ENCODE data around the gene STK11.

Gene STK11

GRCh38 chr19:1276628-1277022 is 71.0 kb downstream of the STK11 start:
- Histone ChIP-seq H2BK12ac (ENCODE audit: low read length) (no peak overlapping the region), H3K36me3 (ENCODE audit: control insufficient read depth in 1 of 2, insufficient read depth in 2 of 2, low read length in 2 of 2) (peaks cover 43% of the 10 kb centered on the region in 2 experiments), H3K79me1 (ENCODE audit: low read length) (peaks cover 12% of the 10 kb centered on the region), H4K91ac (ENCODE audit: low read depth, low read length) (no peak overlapping the region), H3K14ac (ENCODE audit: low read length) (no peak overlapping the region), H3K9me3 (ENCODE audit: insufficient read depth, low read depth, low read length) (no peaks in the 10 kb centered on the region), H3K18ac (ENCODE audit: low read length) (no peak overlapping the region), H4K8ac (ENCODE audit: low read depth, low read length) (no peak overlapping the region), H4K12ac (ENCODE audit: low read depth, low read length) (peak overlapping the region; percentile 9), H3K4me1 (ENCODE audit: control insufficient read depth in 1 of 2, insufficient read depth in 2 of 2, low read length in 2 of 2) (peaks cover 17 to 18% of the 10 kb centered on the region in 2 experiments), H2AK5ac (ENCODE audit: low read length) (no peak overlapping the region), H2BK5ac (ENCODE audit: low read depth, low read length, poor library complexity) (no peak overlapping the region), H3K4ac (ENCODE audit: low read depth, low read length) (peak overlapping the region; percentile 4), H3K27me3 (ENCODE audit: insufficient read depth, low read length) (no peaks in the 10 kb centered on the region), H2AFZ (ENCODE audit: insufficient read depth, low read length, poor library complexity) (no peak overlapping the region), H3K9ac (ENCODE audit: low read length) (no peak overlapping the region), H3K4me3 (ENCODE audit: low read depth, low read length) (no peak overlapping the region), H3K79me2 (ENCODE audit: control insufficient read depth, insufficient read depth, low read length, poor library complexity) (peaks cover 10% of the 10 kb centered on the region), H2BK120ac (ENCODE audit: insufficient read depth, low read length, poor library complexity) (no peak overlapping the region), H3K27ac (ENCODE audit: low read depth, low read length) (no peak overlapping the region), H3K23ac (ENCODE audit: low read length) (no peak overlapping the region), H3K4me2 (ENCODE audit: low read length) (no peak overlapping the region)
- WGBS (ENCODE audit: extremely low coverage, insufficient coverage, insufficient read length): no CpG with 5 or more reads among the region's 10 CpGs
- no peak for DNase-seq

- H3K79me2 ChIP-seq (ENCODE audit: control insufficient read depth, insufficient read depth, low read length, poor library complexity): peaks cover 10% of the 10 kb centered on the region
- WGBS (ENCODE audit: extremely low coverage, insufficient coverage, insufficient read length): no CpG with 5 or more reads among the region's 15 CpGs
These were observed 71.5 kb downstream of the STK11 start for GRCh38 chr19:1277061-1277460.

More at GRCh38 chr19:1277061-1277460, 71.5 kb downstream of the STK11 start:
- Histone ChIP-seq H3K36me3 (ENCODE audit: control insufficient read depth in 1 of 2, insufficient read depth in 2 of 2, low read length in 2 of 2) (peaks cover 39% of the 10 kb centered on the region in 2 experiments), H2BK5ac (ENCODE audit: low read depth, low read length, poor library complexity) (no peak overlapping the region), H3K9me3 (ENCODE audit: insufficient read depth, low read depth, low read length) (no peaks in the 10 kb centered on the region), H3K4ac (ENCODE audit: low read depth, low read length) (no peak overlapping the region), H3K18ac (ENCODE audit: low read length) (peak overlapping the region; percentile 18), H3K4me3 (ENCODE audit: low read depth, low read length) (no peak overlapping the region), H3K4me2 (ENCODE audit: low read length) (no peak overlapping the region), H3K27me3 (ENCODE audit: insufficient read depth, low read length) (no peaks in the 10 kb centered on the region), H2BK120ac (ENCODE audit: insufficient read depth, low read length, poor library complexity) (no peak overlapping the region), H4K12ac (ENCODE audit: low read depth, low read length) (no peak overlapping the region), H3K23ac (ENCODE audit: low read length) (no peak overlapping the region), H2AK5ac (ENCODE audit: low read length) (no peak overlapping the region), H3K79me1 (ENCODE audit: low read length) (peaks cover 12% of the 10 kb centered on the region), H3K4me1 (ENCODE audit: control insufficient read depth in 1 of 2, insufficient read depth in 2 of 2, low read length in 2 of 2) (peaks cover 17 to 18% of the 10 kb centered on the region in 2 experiments), H3K14ac (ENCODE audit: low read length) (no peak overlapping the region), H2BK12ac (ENCODE audit: low read length) (no peak overlapping the region), H4K8ac (ENCODE audit: low read depth, low read length) (no peak overlapping the region), H3K27ac (ENCODE audit: low read depth, low read length) (no peak overlapping the region), H3K9ac (ENCODE audit: low read length) (no peak overlapping the region), H4K91ac (ENCODE audit: low read depth, low read length) (no peak overlapping the region), H2AFZ (ENCODE audit: insufficient read depth, low read length, poor library complexity) (no peak overlapping the region)
- no peak for DNase-seq

Data from trophoblast cell (in vitro differentiated cells and primary cell).